Gastrocnemius medialis (tissue), 4 donors: ENCODE data around the gene SKIC2. TPM values are rescaled to one million over a fixed set of nuclear protein-coding genes. Genes with fewer than 3 reads are reported as not detected.
A peak's percentile ranks its signal among the peaks of the same experiment; 100 is the strongest.
"Not testable (repeated sequence)": the region's sequence is repeated elsewhere in the genome, so short reads cannot be mapped to it uniquely, and the experiment has no call there.

ENCODE experiments used
- ATAC-seq, 2 donors: fragments of 150-250 bp; one replicate each; pipeline ENCODE4 v1.9.1; 2016
- DNase-seq, 2 donors: peaks; one replicate each; pipeline ENCODE4 v3.0.0-alpha.2; 2019
- H3K27ac ChIP-seq, 4 donors: fragments of 200-600 bp; sonication (generic); 1 replicate in 1 of 4; 2 replicates in 3 of 4; pipeline ENCODE4 v1.5.1; 2016 to 2018; ENCODE audit warnings: mild to moderate bottlenecking in 2 of 4, moderate library complexity in 1 of 4
- H3K27me3 ChIP-seq, 3 donors: fragments of 200-600 bp; sonication (generic) in 2 of 3; 1 replicate in 1 of 3; 2 replicates in 2 of 3; pipeline versions ENCODE4 v1.5.1 to v1.6.0; 2016 to 2019; ENCODE audit warnings: mild to moderate bottlenecking in 1 of 3, moderate library complexity in 1 of 3
- H3K36me3 ChIP-seq, 2 donors: fragments of 200-600 bp; sonication (generic) in 1 of 2; one replicate each; pipeline ENCODE4 v1.5.1; 2017 to 2018
- H3K4me1 ChIP-seq, 2 donors: fragments of 200-600 bp; sonication (generic) in 1 of 2; one replicate each; pipeline ENCODE4 v1.5.1; 2016 to 2017; ENCODE audit warnings: mild to moderate bottlenecking in 2 of 2
- H3K4me3 ChIP-seq, 4 donors: fragments of 200-600 bp; sonication (generic) in 3 of 4; 1 replicate in 1 of 4; 2 replicates in 3 of 4; pipeline ENCODE4 v1.5.1; 2016 to 2019; ENCODE audit warnings: mild to moderate bottlenecking in 2 of 4
- H3K9me3 ChIP-seq, 3 donors: fragments of 200-600 bp; sonication (generic) in 2 of 3; 1 replicate in 1 of 3; 2 replicates in 2 of 3; pipeline ENCODE4 v1.5.1; 2016 to 2019
- POLR2A ChIP-seq, 2 donors: fragments of 450-650 bp; IDR thresholded peaks; one replicate each; pipeline ENCODE4 v1.6.1; 2017; ENCODE audit warnings: antibody characterized with exemption in 2 of 2, mild to moderate bottlenecking in 2 of 2, moderate library complexity in 2 of 2
- in situ Hi-C, 4 donors: fragments of 200-750 bp; cut with MboI; loops; one replicate each; pipeline versions ENCODE4 v1.15.0 to v1.8.0; 2017; ENCODE audit warnings: low sequenced_read_pairs in 4 of 4
- intact Hi-C: fragments of 100-400 bp; cut with DNase I; formaldehyde crosslinking; loops from one replicate; pipeline ENCODE4 v1.15.1; 2023; ENCODE audit warnings: low total_unique reads
- total RNA-seq, 4 donors: library from RNA; depleted of rRNA; stranded (reverse); fragments of >200 nt; gene quantifications; one replicate each; pipeline versions ENCODE4 v1.1.0 to v1.2.3, GENCODE V29; 2016
- TF ChIP-seq, protein P1 (sequence below), 5 experiments: fragments of 450-650 bp in 3 of 5; fragments of 200-600 bp in 2 of 5; sonication (generic) in 2 of 5; IDR thresholded peaks in 4 of 5; conservative IDR thresholded peaks in 1 of 5; 1 replicate in 4 of 5; 2 replicates in 1 of 5; pipeline ENCODE4 v1.5.1; 2016 to 2019; ENCODE audit warnings: antibody characterized with exemption in 5 of 5, mild to moderate bottlenecking in 3 of 5, moderate library complexity in 3 of 5

SKIC2 gene
- 10 to 100 TPM; 21.2 to 51.9 (median 22.7) TPM for total RNA-seq

DNA sequence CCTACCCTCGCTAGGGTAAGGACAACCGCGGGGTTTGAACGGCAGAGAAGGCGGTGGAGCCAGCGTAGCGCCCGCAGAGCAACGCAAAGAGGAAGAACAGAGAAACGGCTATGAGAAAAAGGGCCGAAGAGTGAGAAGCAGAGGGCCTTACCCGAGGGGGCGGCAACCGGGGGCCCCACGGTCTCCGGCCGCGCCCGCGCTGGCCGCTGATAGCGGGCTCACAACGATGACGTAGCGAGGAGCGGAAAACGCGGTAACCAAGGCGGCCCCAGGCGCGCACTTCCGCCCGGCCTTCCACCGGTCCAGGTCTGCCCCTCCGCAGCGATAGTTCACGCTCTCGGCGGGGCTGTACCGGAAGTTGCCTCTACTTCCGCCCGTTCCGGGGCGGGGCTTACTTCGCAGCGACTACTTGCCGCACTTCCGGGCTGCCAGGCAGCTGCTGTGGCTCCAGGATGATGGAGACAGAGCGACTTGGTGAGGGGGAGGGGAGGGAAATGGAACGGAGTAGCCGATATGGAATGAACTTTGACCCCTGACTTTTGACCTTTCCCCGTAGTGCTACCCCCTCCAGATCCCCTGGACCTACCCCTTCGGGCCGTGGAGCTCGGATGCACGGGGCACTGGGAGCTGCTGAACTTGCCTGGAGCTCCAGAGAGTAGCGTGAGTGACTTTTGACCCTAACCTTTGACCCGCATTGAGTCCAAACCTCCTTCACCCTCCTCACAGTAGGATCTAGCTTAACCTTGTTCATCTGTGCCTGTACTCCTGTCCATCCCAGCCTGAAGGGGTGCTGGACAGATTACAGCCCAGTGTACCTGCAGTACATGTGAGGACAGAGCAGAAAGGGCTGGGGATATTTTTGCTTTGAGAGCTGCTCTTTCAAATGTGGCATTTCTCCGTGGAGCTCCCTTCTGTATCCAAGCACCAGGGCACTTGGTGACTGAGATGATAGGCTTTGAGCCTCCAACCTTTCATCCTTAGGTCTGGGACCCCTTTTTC lies at the start of gene SKIC2, which contains the start of gene NELFE:
Gene SKIC2 (plus strand): TSS at position 435 of the 999 bp plus-strand sequence. CDS start 18 bp downstream, at position 453.
Gene NELFE (minus strand): TSS at position 231 of the 999 bp plus-strand sequence. CDS start 525 bp downstream, outside the sequence.
- H3K27me3 ChIP-seq = no peaks in the 10 kb centered on the region
- H3K27ac ChIP-seq = peak within 1 kb of the TSS; percentile 82 to 89 (median 87)
- ATAC-seq (peak; percentile 98 to 99), DNase-seq (peak; percentile 95 to 98)
- no peaks in the 10 kb centered on the region for H3K9me3 ChIP-seq
- intact Hi-C loops = loop anchor here (1.0 to 10.0 kb wide), 7 partner anchors 13 to 1404 kb away; partner anchors contain the start of genes ATP6V1G2, DXO, GNL1 and LY6G5C
- peaks cover 0 to 74% of the 10 kb centered on the region in 2 donors for H3K36me3 ChIP-seq
- peak within 1 kb of the TSS; percentile 82 to 94 (median 88) for H3K4me3 ChIP-seq
- in situ Hi-C loops = loop anchor here (10.0 to 25.0 kb wide), 8 partner anchors 54 to 1003 kb away; partner anchors contain the start of genes ZBTB12 (in 2 of the 4), AGER (in 1 of the 4), AGPAT1 (in 1 of the 4) and APOM (in 1 of the 4)
- TF ChIP-seq, protein P1, sequence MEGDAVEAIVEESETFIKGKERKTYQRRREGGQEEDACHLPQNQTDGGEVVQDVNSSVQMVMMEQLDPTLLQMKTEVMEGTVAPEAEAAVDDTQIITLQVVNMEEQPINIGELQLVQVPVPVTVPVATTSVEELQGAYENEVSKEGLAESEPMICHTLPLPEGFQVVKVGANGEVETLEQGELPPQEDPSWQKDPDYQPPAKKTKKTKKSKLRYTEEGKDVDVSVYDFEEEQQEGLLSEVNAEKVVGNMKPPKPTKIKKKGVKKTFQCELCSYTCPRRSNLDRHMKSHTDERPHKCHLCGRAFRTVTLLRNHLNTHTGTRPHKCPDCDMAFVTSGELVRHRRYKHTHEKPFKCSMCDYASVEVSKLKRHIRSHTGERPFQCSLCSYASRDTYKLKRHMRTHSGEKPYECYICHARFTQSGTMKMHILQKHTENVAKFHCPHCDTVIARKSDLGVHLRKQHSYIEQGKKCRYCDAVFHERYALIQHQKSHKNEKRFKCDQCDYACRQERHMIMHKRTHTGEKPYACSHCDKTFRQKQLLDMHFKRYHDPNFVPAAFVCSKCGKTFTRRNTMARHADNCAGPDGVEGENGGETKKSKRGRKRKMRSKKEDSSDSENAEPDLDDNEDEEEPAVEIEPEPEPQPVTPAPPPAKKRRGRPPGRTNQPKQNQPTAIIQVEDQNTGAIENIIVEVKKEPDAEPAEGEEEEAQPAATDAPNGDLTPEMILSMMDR (IDR thresholded peaks at IDR 0.05 in 4 of 5, conservative IDR thresholded peaks at IDR 0.05 in 1 of 5) = no peak
- TF ChIP-seq POLR2A (IDR thresholded peaks at IDR 0.05) = peak; percentile 72 to 76
- peaks cover 17 to 20% of the 10 kb centered on the region in 2 donors for H3K4me1 ChIP-seq

DNA sequence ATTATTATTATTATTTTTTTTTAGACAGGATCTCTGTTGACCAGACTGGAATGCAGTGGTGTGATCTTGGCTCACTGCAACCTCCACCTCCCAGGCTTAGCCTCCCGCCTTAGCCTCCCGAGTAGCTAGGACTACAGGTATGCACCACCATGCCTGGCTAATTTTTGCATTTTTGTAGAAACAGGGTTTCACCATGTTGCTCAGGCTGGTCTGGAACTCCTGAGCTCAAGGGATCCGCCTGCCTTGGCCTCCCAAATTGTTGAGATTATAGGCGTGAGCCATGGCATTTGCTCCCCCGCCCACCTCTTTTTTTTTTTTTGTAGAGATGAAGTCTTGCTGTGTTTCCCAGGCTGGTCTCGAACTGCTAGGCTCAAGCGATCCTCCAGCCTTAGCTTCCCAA lies 49.7 kb upstream of the SKIC2 start:
- in situ Hi-C loops = loop anchor here in 2 of 4 donors (10.0 kb wide), 1 partner anchor 46 kb away; the partner anchor contains the start of genes NELFE (in 2 of the 2) and SKIC2 (in 2 of the 2)

DNA sequence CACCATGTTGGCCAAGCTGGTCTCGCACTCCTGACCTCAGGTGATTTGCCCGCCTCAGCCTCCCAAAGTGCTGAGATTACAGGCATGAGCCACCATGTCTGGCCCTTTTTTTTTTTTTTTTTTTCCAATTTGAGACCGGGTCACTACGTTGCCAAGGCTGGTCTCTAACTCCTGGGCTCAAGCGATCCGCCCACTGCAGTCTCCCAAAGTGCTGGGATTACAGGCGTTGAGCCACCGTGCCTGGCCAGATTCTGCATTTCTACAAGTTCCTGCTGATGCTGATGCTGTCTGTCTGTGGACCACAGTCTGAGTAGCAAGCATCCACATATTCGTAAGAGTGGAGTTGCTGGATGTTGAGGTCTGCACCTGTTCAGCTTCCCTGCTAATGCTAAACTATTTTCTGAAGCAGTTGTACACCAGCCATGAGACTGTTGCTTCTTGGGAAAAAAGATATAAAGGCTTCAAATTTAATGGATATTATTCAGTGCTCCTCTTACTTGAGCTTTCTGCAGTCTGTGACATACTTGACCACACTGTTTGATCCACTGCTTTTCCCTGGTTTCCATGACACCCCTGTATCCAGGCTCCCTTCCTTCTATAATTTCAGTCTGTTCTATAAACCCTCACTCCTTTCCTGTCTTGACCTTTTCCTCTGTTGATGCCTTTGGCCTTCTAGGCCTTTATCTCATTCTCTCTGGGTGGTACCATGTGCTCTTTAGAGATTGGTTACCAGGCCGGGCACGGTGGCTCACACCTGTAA lies 47.0 kb upstream of the SKIC2 start:
- TF ChIP-seq, protein P1 (IDR thresholded peaks at IDR 0.05 in 4 of 5, conservative IDR thresholded peaks at IDR 0.05 in 1 of 5) = no peak
- no peak for TF ChIP-seq POLR2A (IDR thresholded peaks at IDR 0.05)
- Histone ChIP-seq H3K27ac (no peak overlapping the region), H3K36me3 (no peaks in the 10 kb centered on the region), H3K9me3 (no peaks in the 10 kb centered on the region), H3K4me1 (no peaks in the 10 kb centered on the region), H3K27me3 (no peaks in the 10 kb centered on the region), H3K4me3 (no peak overlapping the region)
- ATAC-seq = no peak
- DNase-seq = no peak
- intact Hi-C loops (no loop called here), in situ Hi-C loops (no loop called here)

More for the DNA sequence above, 49.7 kb upstream of the SKIC2 start:
- H3K27me3 ChIP-seq, DNase-seq, H3K4me1 ChIP-seq, H3K27ac ChIP-seq, H3K36me3 ChIP-seq, intact Hi-C loops, ATAC-seq, H3K4me3 ChIP-seq, H3K9me3 ChIP-seq: not testable (repeated sequence)

DNA sequence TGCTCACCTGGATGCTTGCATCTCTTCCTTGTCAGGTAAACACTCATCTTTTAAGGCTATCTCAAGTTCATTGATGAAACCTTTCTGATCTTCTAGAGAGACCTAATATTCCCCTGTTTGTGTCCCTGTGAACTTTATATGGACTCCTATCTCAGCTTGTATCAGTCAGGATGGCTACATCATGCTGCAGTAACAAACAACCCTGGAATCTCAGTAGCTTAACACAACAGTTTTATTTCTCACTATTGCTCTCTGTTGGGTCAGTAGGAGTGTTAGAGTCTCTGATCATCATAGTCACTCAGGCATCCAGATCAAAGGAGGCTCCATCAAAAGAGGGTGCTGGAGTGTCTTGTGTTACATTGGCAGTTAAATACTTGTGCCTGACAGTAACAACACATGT lies 43.6 kb upstream of the SKIC2 start:
- Histone ChIP-seq H3K4me1 (no peaks in the 10 kb centered on the region), H3K27ac (no peak overlapping the region), H3K36me3 (no peaks in the 10 kb centered on the region), H3K9me3 (no peaks in the 10 kb centered on the region), H3K4me3 (no peak overlapping the region), H3K27me3 (no peaks in the 10 kb centered on the region)
- ATAC-seq (no peak), DNase-seq (no peak)
- TF ChIP-seq POLR2A (IDR thresholded peaks at IDR 0.05) = no peak
- TF ChIP-seq, protein P1 (IDR thresholded peaks at IDR 0.05 in 4 of 5, conservative IDR thresholded peaks at IDR 0.05 in 1 of 5) = no peak
- in situ Hi-C loops (no loop called here), intact Hi-C loops (no loop called here)
